ENCODE results near the gene GTPBP6.

The GTPBP6 gene

DNA sequence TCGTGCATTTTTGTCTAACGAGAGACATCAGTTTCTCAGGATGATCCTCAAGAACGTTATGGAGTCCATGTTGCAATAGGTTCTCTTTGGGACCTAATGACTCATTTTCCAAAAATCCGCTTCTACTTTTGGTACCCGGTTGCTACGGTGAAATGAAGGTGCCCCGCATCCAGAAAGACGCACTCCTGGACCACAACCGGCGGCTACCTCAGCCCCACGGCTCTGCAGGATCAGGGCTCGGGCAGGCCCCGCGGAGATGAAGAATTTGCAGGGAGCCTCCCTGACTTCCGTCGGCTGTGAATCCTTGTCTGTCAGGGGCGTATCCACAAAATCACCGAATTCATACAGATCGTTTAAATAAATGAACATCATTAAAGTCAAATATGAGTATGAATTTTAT, 15.6 kb downstream of the GTPBP6 start:
- Mint-ChIP-seq H3K4me3 (no peak overlapping the region), H3K27me3 (no peaks in the 10 kb centered on the region), H3K9me3 (no peaks in the 10 kb centered on the region), H3K36me3 (ENCODE audit: insufficient read depth) (peaks cover 61% of the 10 kb centered on the region), H3K4me1 (no peaks in the 10 kb centered on the region), H3K27ac (ENCODE audit: low read depth) (no peak overlapping the region)
- no peak for ATAC-seq (replicated peaks; ENCODE audit: extremely low read depth, poor library complexity, severe bottlenecking)
- DNase-seq (ENCODE audit: low spot score in 2 of 2) = no peak

DNA sequence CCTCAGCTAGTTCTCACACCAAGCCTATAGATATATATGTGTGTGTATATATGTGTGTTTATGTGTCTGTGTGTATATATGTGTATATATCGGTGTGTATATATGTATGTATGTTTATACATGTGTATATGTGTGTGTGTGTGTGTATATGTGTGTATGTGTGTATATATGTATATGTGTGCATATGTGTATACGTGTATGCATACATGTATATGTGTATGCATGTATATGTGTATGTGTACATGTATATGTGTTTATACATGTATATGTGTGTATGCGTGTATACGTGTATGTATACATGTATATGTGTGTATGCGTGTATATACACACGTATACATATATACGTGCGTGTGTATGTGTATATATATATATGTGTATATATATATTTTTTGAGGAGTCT, 18.3 kb downstream of the GTPBP6 start:
- no peaks in the 10 kb centered on the region for H3K4me1 Mint-ChIP-seq
- H3K9me3 Mint-ChIP-seq = no peaks in the 10 kb centered on the region
- DNase-seq (ENCODE audit: low spot score in 2 of 2) (no peak), ATAC-seq (replicated peaks; ENCODE audit: extremely low read depth, poor library complexity, severe bottlenecking) (no peak)
- peaks cover 47% of the 10 kb centered on the region for H3K36me3 Mint-ChIP-seq (ENCODE audit: insufficient read depth)
- no peaks in the 10 kb centered on the region for H3K27me3 Mint-ChIP-seq
- H3K4me3 Mint-ChIP-seq = no peak overlapping the region
- no peak overlapping the region for H3K27ac Mint-ChIP-seq (ENCODE audit: low read depth)

DNA sequence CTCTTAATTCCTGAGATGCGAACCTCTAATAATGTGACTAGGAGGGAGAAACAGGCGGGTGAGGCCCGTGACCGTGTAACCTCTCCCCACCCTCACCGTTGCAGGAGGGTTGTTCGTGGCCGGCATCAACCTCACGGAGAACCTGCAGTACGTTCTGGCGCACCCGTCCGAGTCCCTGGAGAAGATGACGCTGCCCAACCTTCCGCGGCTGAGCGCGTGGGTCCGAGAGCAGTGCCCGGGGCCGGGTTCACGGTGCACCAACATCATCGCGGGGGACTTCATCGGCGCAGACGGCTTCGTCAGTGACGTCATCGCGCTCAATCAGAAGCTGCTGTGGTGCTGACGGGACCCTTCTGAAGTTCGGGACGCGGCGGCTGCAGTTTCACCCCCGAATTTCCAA, 19.6 kb downstream of the GTPBP6 start:
- Mint-ChIP-seq H3K27me3 (no peaks in the 10 kb centered on the region), H3K4me3 (no peak overlapping the region), H3K9me3 (no peaks in the 10 kb centered on the region), H3K27ac (ENCODE audit: low read depth) (no peak overlapping the region), H3K36me3 (ENCODE audit: insufficient read depth) (peaks cover 38% of the 10 kb centered on the region), H3K4me1 (no peaks in the 10 kb centered on the region)
- DNase-seq (ENCODE audit: low spot score in 2 of 2) (no peak), ATAC-seq (replicated peaks; ENCODE audit: extremely low read depth, poor library complexity, severe bottlenecking) (no peak)

DNA sequence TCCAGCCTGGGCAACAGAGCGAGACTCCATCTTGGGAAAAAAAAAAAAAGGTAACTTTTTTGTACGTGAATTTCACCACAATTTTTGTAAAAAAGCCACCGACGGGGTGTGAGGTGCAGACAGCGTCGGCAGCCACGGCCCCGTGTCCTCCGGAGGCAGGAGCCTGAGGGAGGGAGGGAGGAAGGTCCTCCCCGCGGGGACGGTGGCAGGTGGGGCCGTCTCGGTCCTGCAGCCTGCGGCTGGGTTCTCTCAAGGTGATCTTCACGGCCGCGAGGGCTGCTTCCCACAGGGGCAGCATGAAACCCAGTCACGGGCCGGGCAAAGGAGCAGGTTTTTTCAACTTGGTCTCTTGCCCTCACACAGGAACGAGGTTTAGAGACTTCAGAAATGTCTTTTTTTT, 23.5 kb downstream of the GTPBP6 start:
- Mint-ChIP-seq H3K4me3 (no peak overlapping the region), H3K27me3 (no peaks in the 10 kb centered on the region), H3K4me1 (no peaks in the 10 kb centered on the region), H3K27ac (ENCODE audit: low read depth) (no peak overlapping the region), H3K36me3 (ENCODE audit: insufficient read depth) (peaks cover 32% of the 10 kb centered on the region), H3K9me3 (no peaks in the 10 kb centered on the region)
- no peak for ATAC-seq (replicated peaks; ENCODE audit: extremely low read depth, poor library complexity, severe bottlenecking)
- peak in 1 of 2 donors; percentile 8 for DNase-seq (ENCODE audit: low spot score in 2 of 2)

DNA sequence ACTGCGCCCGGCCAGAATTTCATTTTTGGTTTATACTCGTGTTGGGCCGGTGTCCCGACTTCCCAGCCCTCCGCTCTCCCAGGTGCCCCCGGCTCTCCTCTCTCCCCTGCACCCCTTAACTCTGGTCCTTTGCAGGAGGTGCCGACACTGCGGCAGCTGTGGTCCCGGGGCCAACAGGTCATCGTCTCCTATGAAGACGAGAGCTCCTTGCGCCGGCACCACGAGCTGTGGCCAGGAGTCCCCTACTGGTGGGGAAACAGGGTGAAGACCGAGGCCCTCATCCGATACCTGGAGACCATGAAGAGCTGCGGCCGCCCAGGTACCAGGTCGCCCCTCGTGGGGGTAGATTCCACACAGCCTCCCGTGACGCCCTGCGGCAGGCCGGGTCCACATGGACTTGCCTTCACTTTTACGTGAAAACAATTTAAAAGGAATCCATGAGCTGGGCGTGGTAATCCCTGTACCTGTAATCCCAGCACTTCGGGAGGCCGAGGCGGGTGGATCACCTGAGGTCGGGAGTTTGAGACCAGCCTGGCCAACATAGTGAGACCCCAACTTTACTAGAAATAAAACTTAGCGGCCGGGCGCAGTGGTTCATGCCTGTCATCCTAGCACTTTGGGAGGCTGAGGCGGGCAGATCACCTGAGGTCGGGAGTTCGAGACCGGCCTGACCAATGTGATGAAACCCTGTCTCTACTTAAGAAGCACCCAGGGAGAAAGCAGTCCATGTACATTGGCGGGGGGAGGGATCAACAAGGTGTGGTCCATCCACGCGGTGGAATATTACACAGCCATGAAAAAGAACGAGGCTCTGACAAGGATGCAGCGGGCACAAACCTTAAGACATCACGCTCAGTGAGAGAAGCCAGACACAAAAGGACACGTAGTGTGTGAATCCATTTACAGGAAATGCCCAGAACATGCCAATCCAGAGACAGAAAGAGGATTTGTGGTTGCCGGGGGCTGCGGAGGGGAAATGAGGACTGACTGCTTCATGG, 25.4 kb downstream of the GTPBP6 start:
- Mint-ChIP-seq H3K9me3 (no peaks in the 10 kb centered on the region), H3K36me3 (ENCODE audit: insufficient read depth) (peaks cover 40% of the 10 kb centered on the region), H3K27ac (ENCODE audit: low read depth) (no peak overlapping the region)

DNA sequence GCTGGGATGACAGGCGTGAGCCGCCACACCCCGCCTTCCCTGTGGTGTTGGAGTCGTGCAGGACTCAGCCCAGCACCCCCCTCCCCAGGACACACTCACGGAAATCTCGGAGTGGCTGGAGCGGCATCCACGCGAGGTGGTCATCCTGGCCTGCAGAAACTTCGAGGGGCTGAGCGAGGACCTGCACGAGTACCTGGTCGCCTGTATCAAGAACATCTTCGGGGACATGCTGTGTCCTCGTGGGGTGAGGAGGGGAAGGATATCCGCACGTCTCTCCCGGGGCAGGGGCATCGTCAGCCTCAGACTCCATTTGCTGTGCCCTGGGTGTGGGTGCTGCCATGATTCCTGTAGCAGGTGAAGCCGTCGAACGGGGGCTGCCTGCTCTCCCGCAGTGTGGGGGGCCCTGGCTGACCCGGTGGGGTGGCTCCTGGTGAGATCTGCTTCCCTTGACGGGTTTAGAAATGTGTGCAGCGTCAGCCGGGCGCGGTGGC, 27.1 kb downstream of the GTPBP6 start:
- peaks cover 41% of the 10 kb centered on the region for H3K36me3 Mint-ChIP-seq (ENCODE audit: insufficient read depth)
- no peak for ATAC-seq (replicated peaks; ENCODE audit: extremely low read depth, poor library complexity, severe bottlenecking)
- H3K4me3 Mint-ChIP-seq = no peak overlapping the region
- H3K27ac Mint-ChIP-seq (ENCODE audit: low read depth) = no peak overlapping the region
- H3K27me3 Mint-ChIP-seq = no peaks in the 10 kb centered on the region
- no peaks in the 10 kb centered on the region for H3K9me3 Mint-ChIP-seq
- H3K4me1 Mint-ChIP-seq = peaks cover 5% of the 10 kb centered on the region
- peak in 1 of 2 donors; percentile 8 for DNase-seq (ENCODE audit: low spot score in 2 of 2)

More for the DNA sequence above, 25.4 kb downstream of the GTPBP6 start:
- no peak for ATAC-seq (replicated peaks; ENCODE audit: extremely low read depth, poor library complexity, severe bottlenecking)
- Mint-ChIP-seq H3K4me3 (no peak overlapping the region), H3K4me1 (no peaks in the 10 kb centered on the region), H3K27me3 (no peaks in the 10 kb centered on the region)
- peak in 1 of 2 donors; percentile 9 for DNase-seq (ENCODE audit: low spot score in 2 of 2)

DNA sequence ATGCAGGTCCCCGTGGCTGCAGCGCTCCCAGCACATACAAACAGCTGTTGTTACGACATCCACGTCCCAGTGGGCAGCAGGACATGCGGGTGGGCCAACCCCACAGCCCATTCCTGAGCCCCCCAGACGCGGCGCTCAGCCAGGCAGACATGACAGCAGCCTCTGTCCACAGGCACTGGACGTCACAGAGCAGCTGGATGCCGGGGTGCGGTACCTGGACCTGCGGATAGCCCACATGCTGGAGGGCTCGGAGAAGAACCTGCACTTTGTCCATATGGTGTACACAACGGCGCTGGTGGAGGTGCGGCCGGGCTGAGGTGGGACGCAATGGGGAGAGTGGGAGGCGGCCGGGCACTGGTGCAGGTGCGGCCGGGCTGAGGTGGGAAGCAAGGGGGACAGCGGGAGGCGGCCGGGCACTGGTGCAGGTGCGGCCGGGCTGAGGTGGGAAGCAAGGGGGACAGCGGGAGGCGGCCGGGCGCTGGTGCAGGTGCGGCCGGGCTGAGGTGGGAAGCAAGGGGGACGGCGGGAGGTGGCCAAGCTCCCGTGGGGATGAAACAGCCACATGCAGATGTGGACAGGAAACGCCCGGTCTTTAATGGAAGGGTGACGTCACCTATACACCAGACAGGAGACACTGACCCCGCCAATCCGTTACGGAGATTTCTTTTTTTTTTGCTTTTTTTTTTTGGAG, 28.0 kb downstream of the GTPBP6 start:
- DNase-seq (ENCODE audit: low spot score in 2 of 2) = peak in 1 of 2 donors; percentile 2
- H3K9me3 Mint-ChIP-seq = no peaks in the 10 kb centered on the region
- ATAC-seq (replicated peaks; ENCODE audit: extremely low read depth, poor library complexity, severe bottlenecking) = no peak
- no peak overlapping the region for H3K27ac Mint-ChIP-seq (ENCODE audit: low read depth)
- H3K27me3 Mint-ChIP-seq = no peaks in the 10 kb centered on the region
- H3K4me3 Mint-ChIP-seq = no peak overlapping the region
- H3K4me1 Mint-ChIP-seq = peaks cover 9% of the 10 kb centered on the region
- H3K36me3 Mint-ChIP-seq (ENCODE audit: insufficient read depth) = peaks cover 35% of the 10 kb centered on the region

DNA sequence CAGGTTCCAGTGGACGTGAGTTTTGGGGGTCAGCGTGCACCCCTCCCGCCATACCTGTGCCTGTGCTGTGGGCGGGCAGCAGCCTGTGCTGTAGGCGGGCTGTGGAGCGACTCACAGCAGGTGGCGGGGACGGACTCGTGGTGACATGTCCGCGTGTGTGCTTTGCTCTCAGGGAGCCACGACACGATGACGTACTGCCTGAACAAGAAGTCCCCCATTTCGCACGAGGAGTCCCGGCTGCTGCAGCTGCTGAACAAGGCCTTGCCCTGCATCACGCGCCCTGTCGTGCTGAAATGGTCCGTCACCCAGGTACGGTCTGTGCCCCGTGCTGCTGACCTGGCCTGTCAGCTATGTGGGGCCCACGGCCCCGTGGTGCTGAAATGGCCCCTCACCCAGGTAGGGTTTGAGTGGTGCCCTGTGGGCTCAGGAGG, 30.0 kb downstream of the GTPBP6 start:
- H3K36me3 Mint-ChIP-seq (ENCODE audit: insufficient read depth) = peaks cover 29% of the 10 kb centered on the region
- H3K9me3 Mint-ChIP-seq = no peaks in the 10 kb centered on the region
- peaks cover 9% of the 10 kb centered on the region for H3K4me1 Mint-ChIP-seq
- H3K27me3 Mint-ChIP-seq = no peaks in the 10 kb centered on the region
- no peak overlapping the region for H3K4me3 Mint-ChIP-seq
- DNase-seq (ENCODE audit: low spot score in 2 of 2) = no peak
- no peak overlapping the region for H3K27ac Mint-ChIP-seq (ENCODE audit: low read depth)
- no peak for ATAC-seq (replicated peaks; ENCODE audit: extremely low read depth, poor library complexity, severe bottlenecking)

DNA sequence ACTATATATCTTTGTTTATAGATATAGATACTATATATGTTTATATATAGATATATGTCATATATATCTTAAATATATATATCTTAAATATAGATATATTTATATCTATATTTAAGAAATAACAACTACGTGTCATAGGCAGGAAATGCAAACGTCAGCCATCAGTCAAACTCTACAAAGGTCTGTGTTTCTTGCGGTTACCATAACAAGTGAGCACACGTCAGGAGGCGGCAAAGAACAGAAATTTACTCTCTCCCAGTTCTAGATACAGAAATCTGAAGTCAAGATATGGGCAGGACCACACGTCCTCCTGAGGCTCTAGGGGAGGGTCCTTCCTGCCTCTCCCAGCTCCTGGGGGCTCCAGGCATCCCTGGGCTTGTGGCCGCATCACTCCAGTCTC, 30.9 kb downstream of the GTPBP6 start:
- H3K4me3 Mint-ChIP-seq = no peak overlapping the region
- H3K4me1 Mint-ChIP-seq = peaks cover 15% of the 10 kb centered on the region
- DNase-seq (ENCODE audit: low spot score in 2 of 2) (no peak), ATAC-seq (replicated peaks; ENCODE audit: extremely low read depth, poor library complexity, severe bottlenecking) (no peak)
- no peak overlapping the region for H3K27ac Mint-ChIP-seq (ENCODE audit: low read depth)
- peaks cover 22% of the 10 kb centered on the region for H3K36me3 Mint-ChIP-seq (ENCODE audit: insufficient read depth)
- no peaks in the 10 kb centered on the region for H3K9me3 Mint-ChIP-seq
- H3K27me3 Mint-ChIP-seq = no peaks in the 10 kb centered on the region

DNA sequence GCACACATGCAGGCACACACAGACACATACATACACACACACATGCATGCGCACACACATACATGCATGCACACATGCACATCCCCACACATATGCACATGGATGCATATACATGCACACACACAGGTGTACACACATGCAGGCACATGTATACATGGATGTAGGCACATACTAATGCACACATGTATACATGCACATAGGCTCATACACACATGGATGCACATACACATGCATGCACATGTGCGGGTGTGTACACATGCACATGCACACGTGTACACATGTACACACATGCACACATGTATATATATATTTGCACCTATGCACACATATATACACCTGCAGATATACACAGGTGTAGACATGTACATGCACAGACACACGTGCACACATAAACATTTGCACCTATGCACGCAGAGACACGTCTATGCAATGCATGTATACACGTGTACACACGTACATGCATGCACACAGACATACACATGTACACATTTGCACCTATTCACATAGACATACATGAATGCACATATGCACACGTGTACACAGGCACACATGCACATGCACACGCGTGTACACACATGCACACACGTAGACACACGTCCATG, 33.4 kb downstream of the GTPBP6 start:
- H3K36me3 Mint-ChIP-seq (ENCODE audit: insufficient read depth) = peaks cover 15% of the 10 kb centered on the region
- peaks cover 19% of the 10 kb centered on the region for H3K4me1 Mint-ChIP-seq
- H3K9me3 Mint-ChIP-seq = no peaks in the 10 kb centered on the region
- H3K27ac Mint-ChIP-seq (ENCODE audit: low read depth) = no peak overlapping the region
- ATAC-seq (replicated peaks; ENCODE audit: extremely low read depth, poor library complexity, severe bottlenecking) (no peak), DNase-seq (ENCODE audit: low spot score in 2 of 2) (no peak)
- no peaks in the 10 kb centered on the region for H3K27me3 Mint-ChIP-seq
- H3K4me3 Mint-ChIP-seq = peak overlapping the region; percentile 85

DNA sequence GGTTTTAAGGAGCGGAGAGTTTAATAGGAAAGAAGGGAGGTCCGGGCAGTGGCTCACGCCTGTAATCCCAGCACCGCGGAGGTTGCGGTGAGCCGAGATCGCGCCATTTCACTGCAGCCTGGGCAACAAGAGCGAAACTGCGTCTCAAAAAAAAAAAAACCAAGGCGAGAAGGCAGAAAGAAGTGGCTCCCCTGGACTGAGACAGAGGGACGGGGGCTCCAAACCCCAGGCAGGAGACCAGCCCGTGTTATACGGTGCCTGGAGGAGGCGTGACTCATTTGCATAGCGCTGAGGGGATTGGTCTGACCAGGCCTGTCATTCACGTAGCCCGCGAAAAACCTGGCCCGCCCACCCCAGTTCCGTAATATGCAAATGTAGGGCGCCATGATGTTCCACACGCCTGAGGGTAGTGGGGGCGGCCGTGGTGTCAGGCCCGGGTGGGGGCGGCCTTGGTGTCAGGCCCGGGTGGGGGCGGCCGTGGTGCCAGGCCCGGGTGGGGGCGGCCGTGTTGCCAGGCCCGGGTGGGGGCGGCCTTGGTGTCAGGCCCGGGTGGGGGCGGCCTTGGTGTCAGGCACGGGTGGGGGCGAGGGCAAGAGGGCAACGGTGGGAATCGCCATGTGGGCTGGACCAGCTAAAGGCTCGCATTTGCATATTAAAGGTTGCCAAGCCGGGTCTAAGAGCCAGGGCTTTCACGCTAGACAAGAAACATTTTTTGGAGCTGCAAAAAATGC, 35.3 kb downstream of the GTPBP6 start:
- H3K4me1 Mint-ChIP-seq = peaks cover 24% of the 10 kb centered on the region
- ATAC-seq (replicated peaks; ENCODE audit: extremely low read depth, poor library complexity, severe bottlenecking) (peak; percentile 100), DNase-seq (ENCODE audit: low spot score in 2 of 2) (peak; percentile 69 to 89)
- H3K4me3 Mint-ChIP-seq = peak overlapping the region; percentile 85
- H3K9me3 Mint-ChIP-seq = no peaks in the 10 kb centered on the region
- peak overlapping the region; percentile 83 for H3K27ac Mint-ChIP-seq (ENCODE audit: low read depth)
- H3K36me3 Mint-ChIP-seq (ENCODE audit: insufficient read depth) = peaks cover 5% of the 10 kb centered on the region
- no peaks in the 10 kb centered on the region for H3K27me3 Mint-ChIP-seq

All from central memory CD8-positive, alpha-beta T cell (primary cell).